Small intestine (tissue), 7 donors: ENCODE results near the gene MPPED2. TPM values are rescaled to one million over a fixed set of nuclear protein-coding genes. Genes with fewer than 3 reads are reported as not detected.
A peak's percentile ranks its signal among the peaks of the same experiment; 100 is the strongest.

Source experiments
- DNase-seq, 2 donors: peaks; one replicate each; pipeline versions ENCODE4 v3.0.0 to v3.0.0-alpha.2; 2013
- FAIRE-seq: peaks from 2 replicates; lab custom pipeline; 2012; peaks lifted over from hg19 to GRCh38; lab: Jason Lieb, UNC
- H3K27ac ChIP-seq, 3 donors: one replicate each; pipeline ENCODE4 v1.5.1; 2013; ENCODE audit warnings: low read length in 2 of 3, mild to moderate bottlenecking in 2 of 3, control low read depth in 1 of 3, inconsistent platforms in 1 of 3, low read depth in 1 of 3, moderate library complexity in 1 of 3
- H3K27me3 ChIP-seq, 3 donors: one replicate each; pipeline ENCODE4 v1.6.1; 2013; ENCODE audit warnings: low read length in 3 of 3, inconsistent platforms in 1 of 3; ENCODE audit not compliant: control insufficient read depth in 3 of 3, insufficient read depth in 3 of 3
- H3K36me3 ChIP-seq, 3 donors: one replicate each; pipeline ENCODE4 v1.6.1; 2013; ENCODE audit warnings: low read length in 3 of 3, inconsistent platforms in 1 of 3, low read depth in 1 of 3, mild to moderate bottlenecking in 1 of 3, moderate library complexity in 1 of 3; ENCODE audit not compliant: control insufficient read depth in 3 of 3, insufficient read depth in 2 of 3
- H3K4me1 ChIP-seq, 3 donors: one replicate each; pipeline ENCODE4 v1.6.1; 2013; ENCODE audit warnings: low read length in 2 of 3, inconsistent platforms in 1 of 3, low read depth in 1 of 3, mild to moderate bottlenecking in 1 of 3, moderate library complexity in 1 of 3; ENCODE audit not compliant: control insufficient read depth in 3 of 3, insufficient read depth in 2 of 3
- H3K4me3 ChIP-seq, 3 donors: one replicate each; pipeline ENCODE4 v1.5.1; 2013; ENCODE audit warnings: low read length in 3 of 3, control low read depth in 1 of 3, inconsistent platforms in 1 of 3, low read depth in 1 of 3, mild to moderate bottlenecking in 1 of 3, moderate library complexity in 1 of 3
- H3K9me3 ChIP-seq, 2 donors: one replicate each; pipeline ENCODE4 v1.6.1; 2013; ENCODE audit warnings: low read depth in 1 of 2, low read length in 1 of 2; ENCODE audit not compliant: control insufficient read depth in 2 of 2, insufficient read depth in 1 of 2
- WGBS, 3 donors: extraction: QIAGEN DNeasy Blood & Tissue Kit; methylation state at CpG; one replicate each; pipeline ENCODE4 v1.1.7; 2013; 5-methylcytosine and 5-hydroxymethylcytosine counted together
- polyA plus RNA-seq, 4 donors: library from polyadenylated mRNA; stranded (reverse) in 3 of 4; unstranded in 1 of 4; fragments of 200-250 nt in 3 of 4; fragments of 120-200 nt in 1 of 4; gene quantifications; one replicate each; pipeline versions ENCODE4 v1.2.1 to v1.2.3, GENCODE V29; 2013
- donor health status: healthy with polysubstance abuse.
- donor health status: control.
- donor health status: control.
- donor health status: Bipolar disorder and iron deficiency.
- donor health status: healthy.

The MPPED2 gene
- polyA plus RNA-seq, 4 donors: 0.84 to 1.1 TPM; not detected in 2

DNA sequence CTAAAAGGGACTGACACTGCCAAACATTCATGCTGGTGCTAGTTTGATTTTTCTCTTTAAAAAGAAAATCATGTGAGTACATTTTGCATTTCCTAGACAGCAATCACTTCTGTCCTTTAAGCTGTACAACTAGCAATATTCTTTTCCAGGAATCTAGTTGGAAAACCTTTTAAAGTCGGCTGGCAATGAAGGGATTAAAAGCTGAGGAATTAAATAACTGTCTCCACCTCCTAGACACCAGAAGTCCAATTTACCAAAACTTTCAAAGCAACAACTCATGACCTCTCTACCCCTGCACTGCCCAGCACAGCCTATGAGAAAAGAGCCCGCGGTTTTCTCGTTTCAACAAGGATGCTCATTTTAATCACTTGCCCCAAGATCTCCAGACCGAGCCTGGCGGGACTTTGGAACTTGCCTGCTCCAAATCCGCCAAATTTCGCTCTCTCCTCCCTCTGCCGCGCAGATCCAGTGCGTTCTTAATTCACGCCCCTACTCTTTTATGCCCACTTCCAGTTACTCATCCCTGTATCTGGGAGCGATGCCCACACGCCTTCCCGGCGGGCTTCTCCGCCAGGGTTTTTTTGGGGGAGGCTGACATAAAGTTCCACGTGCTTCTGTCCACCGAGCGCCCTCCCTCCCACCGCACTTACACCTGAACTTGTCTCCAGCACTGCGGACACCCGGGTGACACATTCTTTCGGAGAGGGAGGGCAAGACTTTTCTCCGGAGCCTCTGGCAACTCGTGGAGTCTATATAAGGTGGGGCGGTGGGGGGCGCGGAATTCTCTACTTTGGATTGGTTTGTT is 2.5 kb downstream of the MPPED2 start:
- H3K36me3 ChIP-seq: no peaks in the 10 kb centered on the region
- H3K27me3 ChIP-seq: peaks cover 4 to 62% (median 16%) of the 10 kb centered on the region in 3 donors
- H3K4me1 ChIP-seq: peaks cover 0 to 7% (median 0%) of the 10 kb centered on the region in 3 donors
- no peaks in the 10 kb centered on the region for H3K9me3 ChIP-seq
- DNase-seq (peak in 1 of 2 donors; percentile 16), FAIRE-seq (no peak)
- WGBS, 3 donors: 30 to 41% (median 40%) methylated on average over 29 of the region's 29 CpGs
- no peak overlapping the region for H3K27ac ChIP-seq
- peak overlapping the region in 1 of 3 donors; percentile 42 for H3K4me3 ChIP-seq

- FAIRE-seq (no peak), DNase-seq (no peak)
- H3K4me3 ChIP-seq: no peak overlapping the region
- H3K4me1 ChIP-seq: peaks cover 0 to 7% (median 0%) of the 10 kb centered on the region in 3 donors
- WGBS, 3 donors: 78 to 85% (median 81%) methylated on average over 4 of the region's 4 CpGs
- no peaks in the 10 kb centered on the region for H3K36me3 ChIP-seq
- H3K9me3 ChIP-seq: no peaks in the 10 kb centered on the region
- no peak overlapping the region for H3K27ac ChIP-seq
- peaks cover 4 to 64% (median 16%) of the 10 kb centered on the region in 3 donors for H3K27me3 ChIP-seq
These were observed 3.4 kb downstream of the MPPED2 start for GRCh38 chr11:30582726-30583125.

- WGBS, 3 donors: 80 to 85% (median 83%) methylated on average over 3 of the region's 3 CpGs
- peaks cover 4 to 55% (median 14%) of the 10 kb centered on the region in 3 donors for H3K27me3 ChIP-seq
- no peak overlapping the region for H3K27ac ChIP-seq
- peaks cover 0 to 6% (median 0%) of the 10 kb centered on the region in 3 donors for H3K4me1 ChIP-seq
- FAIRE-seq: no peak
- no peak for DNase-seq
- H3K4me3 ChIP-seq: no peak overlapping the region
- no peaks in the 10 kb centered on the region for H3K36me3 ChIP-seq
- H3K9me3 ChIP-seq: no peaks in the 10 kb centered on the region
These were observed 4.5 kb downstream of the MPPED2 start for GRCh38 chr11:30581675-30582074.

DNA sequence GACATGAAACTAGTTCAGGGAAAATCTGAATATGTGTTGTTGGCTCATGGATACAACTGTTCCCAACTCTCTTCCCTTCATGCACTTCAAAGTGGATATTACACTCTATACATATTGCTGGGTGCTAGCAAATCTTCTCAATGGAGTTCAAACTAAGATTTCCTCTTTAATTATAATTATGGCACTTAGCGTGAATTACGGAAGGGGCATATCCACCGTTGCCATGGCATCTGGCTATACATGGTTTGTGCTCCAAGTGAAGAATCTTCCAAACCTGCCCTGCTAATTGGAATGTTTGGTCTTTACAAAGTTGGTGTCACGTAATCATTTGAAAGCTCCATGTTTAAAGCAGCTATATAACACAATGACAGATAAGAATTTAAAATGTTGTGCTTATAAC is 5.6 kb downstream of the MPPED2 start:
- no peak overlapping the region for H3K27ac ChIP-seq
- no peaks in the 10 kb centered on the region for H3K36me3 ChIP-seq
- H3K4me1 ChIP-seq: peaks cover 0 to 3% (median 0%) of the 10 kb centered on the region in 3 donors
- 66 to 88% (median 87%) methylated on average over 4 of the region's 4 CpGs for WGBS, 3 donors
- peaks cover 4 to 45% (median 11%) of the 10 kb centered on the region in 3 donors for H3K27me3 ChIP-seq
- DNase-seq (no peak), FAIRE-seq (no peak)
- no peaks in the 10 kb centered on the region for H3K9me3 ChIP-seq
- no peak overlapping the region for H3K4me3 ChIP-seq

DNA sequence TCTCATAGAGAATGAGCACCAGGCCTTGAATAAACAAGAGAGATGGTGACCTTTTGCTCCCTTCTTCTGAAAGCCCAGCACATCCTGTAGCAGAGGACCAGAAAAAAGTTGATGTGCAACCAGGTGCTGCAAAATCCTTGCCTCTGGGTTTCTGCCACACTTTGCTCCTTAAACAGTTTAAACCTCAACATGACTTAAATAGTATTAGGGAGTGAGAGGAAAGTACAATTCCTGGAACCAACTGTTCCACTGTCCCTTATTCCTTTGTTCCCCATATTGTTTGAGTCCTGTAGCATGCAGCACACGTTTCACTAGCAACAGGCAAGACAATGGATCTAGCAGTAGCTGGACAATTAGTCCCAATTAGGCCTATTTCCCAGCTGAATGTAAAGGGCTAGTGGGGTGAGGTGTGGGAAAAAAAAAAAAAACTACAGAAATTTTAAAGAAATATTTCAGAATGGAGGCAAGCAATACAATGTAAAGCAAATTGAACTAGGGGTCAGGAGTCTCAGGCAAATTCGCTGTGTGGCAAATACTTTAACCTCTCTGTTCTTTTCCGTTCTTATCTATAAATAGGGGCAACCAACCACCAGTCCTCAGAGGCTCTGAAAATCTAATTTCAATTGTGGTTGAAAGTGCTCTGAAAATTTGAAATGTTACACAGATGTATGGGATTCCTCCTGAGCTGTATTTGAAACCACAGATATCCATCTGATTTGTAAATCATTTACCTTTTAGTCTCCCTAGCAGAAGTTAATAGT is 6.6 kb downstream of the MPPED2 start:
- peaks cover 0 to 3% (median 0%) of the 10 kb centered on the region in 3 donors for H3K4me1 ChIP-seq
- FAIRE-seq (no peak), DNase-seq (no peak)
- H3K36me3 ChIP-seq: no peaks in the 10 kb centered on the region
- 65 to 78% (median 72%) methylated on average over 3 of the region's 3 CpGs for WGBS, 3 donors
- H3K9me3 ChIP-seq: no peaks in the 10 kb centered on the region
- H3K4me3 ChIP-seq: no peak overlapping the region
- no peak overlapping the region for H3K27ac ChIP-seq
- peaks cover 0 to 35% (median 8%) of the 10 kb centered on the region in 3 donors for H3K27me3 ChIP-seq

DNA sequence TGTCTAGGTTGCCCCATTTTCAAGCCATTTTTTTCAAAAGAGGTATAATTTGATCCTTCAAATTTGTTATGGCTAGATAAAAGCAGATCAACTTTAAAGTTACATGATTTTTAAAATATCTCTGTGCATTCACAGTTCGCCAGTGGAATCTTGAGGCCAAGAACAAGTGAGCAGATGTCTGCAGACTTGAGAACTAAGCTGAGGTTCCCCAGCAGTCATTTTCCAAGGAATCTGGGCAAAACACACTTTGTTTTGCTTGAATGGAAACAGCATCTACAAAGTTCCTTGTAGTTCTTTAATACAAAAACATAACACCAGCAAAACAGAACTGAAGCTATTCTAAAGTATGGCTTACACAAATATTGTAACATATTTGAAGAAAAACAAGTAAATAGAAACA is 7.7 kb downstream of the MPPED2 start:
- no peaks in the 10 kb centered on the region for H3K9me3 ChIP-seq
- peaks cover 0 to 23% (median 0%) of the 10 kb centered on the region in 3 donors for H3K27me3 ChIP-seq
- no peak for FAIRE-seq
- no peaks in the 10 kb centered on the region for H3K4me1 ChIP-seq
- H3K4me3 ChIP-seq: no peak overlapping the region
- 86 to 92% (median 89%) methylated on average over 1 of the region's 1 CpG for WGBS, 3 donors
- DNase-seq: no peak
- no peaks in the 10 kb centered on the region for H3K36me3 ChIP-seq
- no peak overlapping the region for H3K27ac ChIP-seq

DNA sequence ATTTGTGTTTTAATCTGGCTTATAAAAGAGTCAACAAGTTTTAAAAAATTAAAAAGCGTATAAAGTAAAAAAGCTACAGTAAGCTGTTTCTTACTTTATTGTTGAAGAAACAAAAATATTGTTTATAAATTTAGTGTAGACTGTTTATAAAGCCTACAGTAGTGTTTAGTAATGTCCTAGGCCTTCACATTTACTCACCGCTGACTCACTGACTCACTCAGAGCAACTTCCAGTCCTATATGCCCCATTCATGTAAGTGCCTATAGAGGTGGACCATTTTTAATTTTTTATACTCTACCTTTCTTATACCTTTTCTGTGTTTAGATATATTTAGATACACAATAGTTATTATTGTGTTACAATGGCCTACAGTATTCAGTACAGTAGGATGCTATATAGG is 12.2 kb downstream of the MPPED2 start:
- H3K4me1 ChIP-seq: no peaks in the 10 kb centered on the region
- no peak overlapping the region for H3K27ac ChIP-seq
- no peak for FAIRE-seq
- H3K27me3 ChIP-seq: peaks cover 0 to 3% (median 0%) of the 10 kb centered on the region in 3 donors
- WGBS, 3 donors: 83 to 97% (median 92%) methylated on average over 2 of the region's 2 CpGs
- no peak for DNase-seq
- H3K4me3 ChIP-seq: no peak overlapping the region
- no peaks in the 10 kb centered on the region for H3K36me3 ChIP-seq
- H3K9me3 ChIP-seq: no peaks in the 10 kb centered on the region

DNA sequence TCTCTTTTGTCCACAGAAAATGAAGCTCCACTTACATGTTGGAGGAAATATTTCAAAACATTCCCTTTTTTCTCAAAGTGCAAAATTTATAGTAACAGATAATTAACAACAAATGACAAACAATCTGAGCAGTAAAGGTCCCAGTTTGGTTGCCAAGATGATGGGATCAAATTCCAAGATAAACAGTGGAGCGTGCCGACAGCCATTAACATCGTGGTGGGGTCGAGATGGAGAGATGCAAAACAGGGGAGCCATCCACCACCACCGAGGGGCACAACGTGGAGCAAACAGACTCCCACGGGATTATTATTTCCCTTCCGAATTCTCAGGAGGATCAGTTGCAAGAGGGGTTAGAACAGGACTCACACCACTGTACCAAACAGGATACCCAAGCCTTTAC is 17.2 kb downstream of the MPPED2 start:
- 32 to 42% (median 41%) methylated on average over 8 of the region's 8 CpGs for WGBS, 3 donors
- no peaks in the 10 kb centered on the region for H3K36me3 ChIP-seq
- no peak for FAIRE-seq

More for the DNA sequence above, 17.2 kb downstream of the MPPED2 start:
- no peak overlapping the region for H3K4me3 ChIP-seq
- no peaks in the 10 kb centered on the region for H3K9me3 ChIP-seq
- peaks cover 0 to 2% (median 0%) of the 10 kb centered on the region in 3 donors for H3K27me3 ChIP-seq
- H3K27ac ChIP-seq: no peak overlapping the region
- no peak for DNase-seq
- H3K4me1 ChIP-seq: no peaks in the 10 kb centered on the region
